Liver (tissue), 9 donors: ENCODE data around the gene AMIGO2. TPM values are rescaled to one million over a fixed set of nuclear protein-coding genes. Genes with fewer than 3 reads are reported as not detected.

Source experiments
- DNase-seq: peaks from one replicate; pipeline ENCODE4 v3.0.0-alpha.2; 2017; ENCODE audit warnings: low spot score
- H3K27ac ChIP-seq, 2 donors: one replicate each; pipeline ENCODE4 v1.7.0; 2013; ENCODE audit warnings: inconsistent platforms in 2 of 2, low read length in 2 of 2, control low read depth in 1 of 2, low read depth in 1 of 2, mild to moderate bottlenecking in 1 of 2
- H3K27me3 ChIP-seq, 4 donors: one replicate each; pipeline versions ENCODE4 v1.6.1 to v1.7.0; 2013; ENCODE audit warnings: low read length in 3 of 4, inconsistent platforms in 1 of 4, mild to moderate bottlenecking in 1 of 4, moderate library complexity in 1 of 4; ENCODE audit not compliant: control insufficient read depth in 4 of 4, insufficient read depth in 4 of 4
- H3K36me3 ChIP-seq, 4 donors: one replicate each; pipeline versions ENCODE4 v1.6.1 to v1.7.0; 2013; ENCODE audit warnings: low read length in 3 of 4, mild to moderate bottlenecking in 3 of 4, low read depth in 1 of 4, moderate library complexity in 1 of 4; ENCODE audit not compliant: control insufficient read depth in 4 of 4, insufficient read depth in 3 of 4
- H3K4me1 ChIP-seq, 4 donors: one replicate each; pipeline versions ENCODE4 v1.6.1 to v1.7.0; 2013; ENCODE audit warnings: low read length in 3 of 4, mild to moderate bottlenecking in 3 of 4, moderate library complexity in 1 of 4; ENCODE audit not compliant: control insufficient read depth in 4 of 4, insufficient read depth in 4 of 4
- H3K4me3 ChIP-seq, 3 donors: one replicate each; pipeline versions ENCODE4 v1.6.1 to v1.7.0; 2013; ENCODE audit warnings: low read length in 3 of 3, control low read depth in 1 of 3, low read depth in 1 of 3, mild to moderate bottlenecking in 1 of 3
- H3K9ac ChIP-seq, 2 donors: one replicate each; pipeline ENCODE4 v1.7.0; 2013; ENCODE audit warnings: low read length in 2 of 2, mild to moderate bottlenecking in 2 of 2, moderate library complexity in 2 of 2, control low read depth in 1 of 2, low read depth in 1 of 2
- H3K9me3 ChIP-seq, 4 donors: one replicate each; pipeline versions ENCODE4 v1.6.1 to v1.7.0; 2013; ENCODE audit warnings: low read length in 3 of 4; ENCODE audit not compliant: control insufficient read depth in 4 of 4
- EGR1 ChIP-seq, 2 donors: IDR thresholded peaks; 2 replicates each; pipeline ENCODE4 v1.6.1; 2016 to 2018; ENCODE audit warnings: antibody characterized with exemption in 2 of 2, low read depth in 2 of 2
- FOXA2 ChIP-seq: IDR thresholded peaks from 2 replicates; pipeline ENCODE4 v1.6.1; 2016; ENCODE audit warnings: antibody characterized with exemption
- HNF4A ChIP-seq, 2 donors: conservative IDR thresholded peaks; 2 replicates each; pipeline ENCODE4 v1.6.1; 2016; ENCODE audit warnings: antibody characterized with exemption in 2 of 2, mild to moderate bottlenecking in 2 of 2
- HNF4G ChIP-seq: IDR thresholded peaks from 2 replicates; pipeline ENCODE4 v1.6.1; 2016; ENCODE audit warnings: antibody characterized with exemption
- NR2F2 ChIP-seq: IDR thresholded peaks from 2 replicates; pipeline ENCODE4 v1.6.1; 2016; ENCODE audit warnings: antibody characterized with exemption
- RAD21 ChIP-seq, 2 donors: IDR thresholded peaks; 2 replicates each; pipeline ENCODE4 v1.6.1; 2016; ENCODE audit warnings: antibody characterized with exemption in 2 of 2, mild to moderate bottlenecking in 2 of 2
- RXRA ChIP-seq, 2 donors: IDR thresholded peaks; 2 replicates each; pipeline ENCODE4 v1.6.1; 2017 to 2018; ENCODE audit warnings: antibody characterized with exemption in 2 of 2, mild to moderate bottlenecking in 1 of 2
- SP1 ChIP-seq: IDR thresholded peaks from 2 replicates; pipeline ENCODE4 v1.6.1; 2018; ENCODE audit warnings: antibody characterized with exemption, mild to moderate bottlenecking
- TAF1 ChIP-seq: conservative IDR thresholded peaks from 2 replicates; pipeline ENCODE4 v1.6.1; 2016; ENCODE audit warnings: antibody characterized with exemption, mild to moderate bottlenecking
- WGBS: extraction: QIAGEN DNeasy Blood & Tissue Kit; methylation state at CpG from one replicate; pipeline ENCODE4 v1.1.7; 2013; 5-methylcytosine and 5-hydroxymethylcytosine counted together
- polyA plus RNA-seq, 2 donors: library from polyadenylated mRNA; stranded (reverse) in 1 of 2; unstranded in 1 of 2; fragments of 200-250 nt in 1 of 2; fragments of >200 nt in 1 of 2; fragmentation: Nextera tagmentation in 1 of 2; extraction: Ambion mirVana in 1 of 2; gene quantifications; one replicate each; pipeline versions ENCODE4 v1.2.1 to v1.2.3, GENCODE V29; 2013 to 2015
- total RNA-seq, 2 donors: library from RNA; depleted of rRNA; stranded (reverse); fragments of >200 nt; gene quantifications; one replicate each; pipeline ENCODE4 v1.2.3, GENCODE V29; 2014
- TF ChIP-seq, protein P1 (sequence below): IDR thresholded peaks from 2 replicates; pipeline ENCODE4 v1.6.1; 2016; ENCODE audit warnings: antibody characterized with exemption
- TF ChIP-seq, protein P2 (sequence below): IDR thresholded peaks from 2 replicates; pipeline ENCODE4 v1.6.1; 2016; ENCODE audit warnings: antibody characterized with exemption
- TF ChIP-seq, protein P3 (sequence below): fragments of 150-350 bp; IDR thresholded peaks from 2 replicates; pipeline ENCODE4 v1.5.1; 2017; ENCODE audit warnings: improper control_type of control experiment, low read depth, low read length; ENCODE audit not compliant: missing input control
- TF ChIP-seq, protein P4 (sequence below): IDR thresholded peaks from 2 replicates; pipeline ENCODE4 v1.6.1; 2016; ENCODE audit warnings: antibody characterized with exemption, mild to moderate bottlenecking
- TF ChIP-seq, protein P5 (sequence below): IDR thresholded peaks from 2 replicates; pipeline ENCODE4 v1.6.1; 2016; ENCODE audit warnings: antibody characterized with exemption
- donor health status: healthy.
- donor health status: healthy.
- donor health status: healthy.
- donor health status: healthy.
- donor health status: healthy.

Gene AMIGO2
- total and polyA plus RNA-seq, 4 donors = 1.2 to 3.5 (median 2.3) TPM

DNA sequence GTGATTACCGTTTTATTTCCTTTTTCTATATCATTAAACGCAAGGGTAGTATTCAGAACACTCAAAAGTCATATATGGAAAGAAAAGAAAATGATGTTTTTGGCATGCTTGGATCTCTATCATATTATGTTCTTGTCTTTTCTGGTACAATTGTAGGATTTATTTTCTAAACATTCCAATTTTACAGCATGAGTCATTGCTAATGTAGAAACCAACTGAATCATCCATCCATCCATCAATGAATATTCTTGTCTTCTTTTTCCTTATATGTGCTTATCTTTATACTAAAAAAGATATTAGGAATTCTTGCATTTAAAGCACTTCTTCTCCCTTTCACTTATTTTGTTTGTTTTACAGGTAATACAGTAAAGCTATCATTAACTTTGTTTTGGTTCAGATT is 20.4 kb upstream of the AMIGO2 start (continued):
- TF ChIP-seq TAF1 (no peak), HNF4G (no peak), EGR1 (IDR thresholded peaks at IDR 0.05; ENCODE audit: low read depth in 2 of 2) (no peak)

DNA sequence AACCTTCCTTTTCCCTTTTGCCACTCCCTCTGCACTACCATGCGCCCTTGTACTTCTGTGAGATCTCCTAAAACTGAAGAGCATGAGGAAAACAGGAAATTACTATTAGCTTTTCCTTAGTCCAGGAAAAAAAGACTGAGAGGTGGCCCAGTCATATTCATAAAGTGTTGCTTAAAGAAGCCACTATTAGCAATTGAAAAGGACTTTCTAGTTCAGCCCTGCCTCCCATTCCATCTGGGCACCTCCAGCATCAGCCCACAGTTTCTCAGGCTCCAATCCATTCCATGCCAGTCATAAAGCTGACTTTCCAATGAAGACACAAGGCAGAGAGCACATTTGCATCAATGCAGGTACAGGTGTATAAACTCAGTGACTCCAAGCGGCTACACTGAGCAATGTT is 19.9 kb upstream of the AMIGO2 start:
- Histone ChIP-seq H3K27ac (no peak overlapping the region), H3K9ac (no peak overlapping the region), H3K4me1 (peaks cover 0 to 6% (median under 1%) of the 10 kb centered on the region in 4 donors), H3K9me3 (no peaks in the 10 kb centered on the region), H3K27me3 (no peaks in the 10 kb centered on the region), H3K36me3 (no peaks in the 10 kb centered on the region), H3K4me3 (no peak overlapping the region)
- DNase-seq = no peak
- WGBS = 95% methylated on average over 2 of the region's 2 CpGs
- TF ChIP-seq SP1 (no peak), RAD21 (IDR thresholded peaks at IDR 0.05) (no peak), HNF4G (no peak), NR2F2 (no peak), FOXA2 (no peak), EGR1 (IDR thresholded peaks at IDR 0.05; ENCODE audit: low read depth in 2 of 2) (no peak), RXRA (IDR thresholded peaks at IDR 0.05) (no peak), HNF4A (conservative IDR thresholded peaks at IDR 0.05) (no peak)
- TF ChIP-seq, protein P1, sequence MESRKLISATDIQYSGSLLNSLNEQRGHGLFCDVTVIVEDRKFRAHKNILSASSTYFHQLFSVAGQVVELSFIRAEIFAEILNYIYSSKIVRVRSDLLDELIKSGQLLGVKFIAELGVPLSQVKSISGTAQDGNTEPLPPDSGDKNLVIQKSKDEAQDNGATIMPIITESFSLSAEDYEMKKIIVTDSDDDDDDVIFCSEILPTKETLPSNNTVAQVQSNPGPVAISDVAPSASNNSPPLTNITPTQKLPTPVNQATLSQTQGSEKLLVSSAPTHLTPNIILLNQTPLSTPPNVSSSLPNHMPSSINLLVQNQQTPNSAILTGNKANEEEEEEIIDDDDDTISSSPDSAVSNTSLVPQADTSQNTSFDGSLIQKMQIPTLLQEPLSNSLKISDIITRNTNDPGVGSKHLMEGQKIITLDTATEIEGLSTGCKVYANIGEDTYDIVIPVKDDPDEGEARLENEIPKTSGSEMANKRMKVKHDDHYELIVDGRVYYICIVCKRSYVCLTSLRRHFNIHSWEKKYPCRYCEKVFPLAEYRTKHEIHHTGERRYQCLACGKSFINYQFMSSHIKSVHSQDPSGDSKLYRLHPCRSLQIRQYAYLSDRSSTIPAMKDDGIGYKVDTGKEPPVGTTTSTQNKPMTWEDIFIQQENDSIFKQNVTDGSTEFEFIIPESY = no peak
- TF ChIP-seq, protein P2, sequence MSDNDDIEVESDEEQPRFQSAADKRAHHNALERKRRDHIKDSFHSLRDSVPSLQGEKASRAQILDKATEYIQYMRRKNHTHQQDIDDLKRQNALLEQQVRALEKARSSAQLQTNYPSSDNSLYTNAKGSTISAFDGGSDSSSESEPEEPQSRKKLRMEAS = no peak
- TF ChIP-seq, protein P3, sequence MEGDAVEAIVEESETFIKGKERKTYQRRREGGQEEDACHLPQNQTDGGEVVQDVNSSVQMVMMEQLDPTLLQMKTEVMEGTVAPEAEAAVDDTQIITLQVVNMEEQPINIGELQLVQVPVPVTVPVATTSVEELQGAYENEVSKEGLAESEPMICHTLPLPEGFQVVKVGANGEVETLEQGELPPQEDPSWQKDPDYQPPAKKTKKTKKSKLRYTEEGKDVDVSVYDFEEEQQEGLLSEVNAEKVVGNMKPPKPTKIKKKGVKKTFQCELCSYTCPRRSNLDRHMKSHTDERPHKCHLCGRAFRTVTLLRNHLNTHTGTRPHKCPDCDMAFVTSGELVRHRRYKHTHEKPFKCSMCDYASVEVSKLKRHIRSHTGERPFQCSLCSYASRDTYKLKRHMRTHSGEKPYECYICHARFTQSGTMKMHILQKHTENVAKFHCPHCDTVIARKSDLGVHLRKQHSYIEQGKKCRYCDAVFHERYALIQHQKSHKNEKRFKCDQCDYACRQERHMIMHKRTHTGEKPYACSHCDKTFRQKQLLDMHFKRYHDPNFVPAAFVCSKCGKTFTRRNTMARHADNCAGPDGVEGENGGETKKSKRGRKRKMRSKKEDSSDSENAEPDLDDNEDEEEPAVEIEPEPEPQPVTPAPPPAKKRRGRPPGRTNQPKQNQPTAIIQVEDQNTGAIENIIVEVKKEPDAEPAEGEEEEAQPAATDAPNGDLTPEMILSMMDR = no peak
- TF ChIP-seq, protein P4, sequence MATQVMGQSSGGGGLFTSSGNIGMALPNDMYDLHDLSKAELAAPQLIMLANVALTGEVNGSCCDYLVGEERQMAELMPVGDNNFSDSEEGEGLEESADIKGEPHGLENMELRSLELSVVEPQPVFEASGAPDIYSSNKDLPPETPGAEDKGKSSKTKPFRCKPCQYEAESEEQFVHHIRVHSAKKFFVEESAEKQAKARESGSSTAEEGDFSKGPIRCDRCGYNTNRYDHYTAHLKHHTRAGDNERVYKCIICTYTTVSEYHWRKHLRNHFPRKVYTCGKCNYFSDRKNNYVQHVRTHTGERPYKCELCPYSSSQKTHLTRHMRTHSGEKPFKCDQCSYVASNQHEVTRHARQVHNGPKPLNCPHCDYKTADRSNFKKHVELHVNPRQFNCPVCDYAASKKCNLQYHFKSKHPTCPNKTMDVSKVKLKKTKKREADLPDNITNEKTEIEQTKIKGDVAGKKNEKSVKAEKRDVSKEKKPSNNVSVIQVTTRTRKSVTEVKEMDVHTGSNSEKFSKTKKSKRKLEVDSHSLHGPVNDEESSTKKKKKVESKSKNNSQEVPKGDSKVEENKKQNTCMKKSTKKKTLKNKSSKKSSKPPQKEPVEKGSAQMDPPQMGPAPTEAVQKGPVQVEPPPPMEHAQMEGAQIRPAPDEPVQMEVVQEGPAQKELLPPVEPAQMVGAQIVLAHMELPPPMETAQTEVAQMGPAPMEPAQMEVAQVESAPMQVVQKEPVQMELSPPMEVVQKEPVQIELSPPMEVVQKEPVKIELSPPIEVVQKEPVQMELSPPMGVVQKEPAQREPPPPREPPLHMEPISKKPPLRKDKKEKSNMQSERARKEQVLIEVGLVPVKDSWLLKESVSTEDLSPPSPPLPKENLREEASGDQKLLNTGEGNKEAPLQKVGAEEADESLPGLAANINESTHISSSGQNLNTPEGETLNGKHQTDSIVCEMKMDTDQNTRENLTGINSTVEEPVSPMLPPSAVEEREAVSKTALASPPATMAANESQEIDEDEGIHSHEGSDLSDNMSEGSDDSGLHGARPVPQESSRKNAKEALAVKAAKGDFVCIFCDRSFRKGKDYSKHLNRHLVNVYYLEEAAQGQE = no peak

DNA sequence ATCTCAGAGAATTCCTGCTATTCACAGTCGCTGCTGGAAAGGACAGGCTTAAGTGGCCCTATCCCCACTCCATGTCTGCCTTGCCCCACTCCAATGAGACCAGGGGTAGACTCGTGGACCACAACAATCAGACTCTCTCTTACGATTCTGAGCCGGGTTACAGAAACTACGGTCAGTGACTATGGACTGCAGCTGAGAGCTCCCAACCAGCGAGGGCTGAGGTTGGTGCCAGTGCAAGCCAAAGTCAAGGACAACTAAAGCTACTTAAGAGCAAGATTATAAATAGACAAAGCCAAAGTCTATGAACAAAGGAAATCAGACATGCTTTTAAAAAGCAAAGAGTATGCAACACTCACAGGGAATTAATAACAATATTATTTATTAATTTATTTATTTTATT is 18.3 kb upstream of the AMIGO2 start:
- Histone ChIP-seq H3K36me3 (no peaks in the 10 kb centered on the region), H3K4me1 (peaks cover 0 to 6% (median under 1%) of the 10 kb centered on the region in 4 donors), H3K9me3 (no peaks in the 10 kb centered on the region), H3K27me3 (no peaks in the 10 kb centered on the region), H3K9ac (no peak overlapping the region), H3K4me3 (no peak overlapping the region), H3K27ac (no peak overlapping the region)
- TF ChIP-seq, protein P4 = no peak
- TF ChIP-seq, protein P5, sequence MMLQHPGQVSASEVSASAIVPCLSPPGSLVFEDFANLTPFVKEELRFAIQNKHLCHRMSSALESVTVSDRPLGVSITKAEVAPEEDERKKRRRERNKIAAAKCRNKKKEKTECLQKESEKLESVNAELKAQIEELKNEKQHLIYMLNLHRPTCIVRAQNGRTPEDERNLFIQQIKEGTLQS = no peak
- 94% methylated on average over 6 of the region's 6 CpGs for WGBS
- DNase-seq = no peak
